Measurements from ENCODE around the gene ANKRD39.
A peak's percentile ranks its signal among the peaks of the same experiment; 100 is the strongest.

The ANKRD39 gene

DNA sequence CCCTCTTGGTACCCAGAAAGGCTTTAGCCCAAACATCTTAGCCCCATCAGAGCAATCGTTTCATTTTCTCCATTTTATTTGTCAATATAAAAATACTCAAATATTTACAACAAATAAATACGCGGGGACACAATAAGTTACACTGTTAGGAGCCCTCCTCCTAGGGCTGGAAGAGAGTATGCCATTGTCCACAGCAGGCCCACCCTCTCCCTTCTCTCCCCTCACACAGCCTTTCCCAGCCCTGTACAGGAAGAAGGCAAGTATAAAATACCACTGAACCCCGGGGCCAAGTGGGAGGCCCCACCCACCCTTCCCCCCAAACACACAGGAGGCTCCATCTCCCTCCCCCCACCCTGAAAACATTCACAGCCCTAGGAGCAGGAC is 1.9 kb upstream of the ANKRD39 start:
- TF ChIP-seq, protein P1, sequence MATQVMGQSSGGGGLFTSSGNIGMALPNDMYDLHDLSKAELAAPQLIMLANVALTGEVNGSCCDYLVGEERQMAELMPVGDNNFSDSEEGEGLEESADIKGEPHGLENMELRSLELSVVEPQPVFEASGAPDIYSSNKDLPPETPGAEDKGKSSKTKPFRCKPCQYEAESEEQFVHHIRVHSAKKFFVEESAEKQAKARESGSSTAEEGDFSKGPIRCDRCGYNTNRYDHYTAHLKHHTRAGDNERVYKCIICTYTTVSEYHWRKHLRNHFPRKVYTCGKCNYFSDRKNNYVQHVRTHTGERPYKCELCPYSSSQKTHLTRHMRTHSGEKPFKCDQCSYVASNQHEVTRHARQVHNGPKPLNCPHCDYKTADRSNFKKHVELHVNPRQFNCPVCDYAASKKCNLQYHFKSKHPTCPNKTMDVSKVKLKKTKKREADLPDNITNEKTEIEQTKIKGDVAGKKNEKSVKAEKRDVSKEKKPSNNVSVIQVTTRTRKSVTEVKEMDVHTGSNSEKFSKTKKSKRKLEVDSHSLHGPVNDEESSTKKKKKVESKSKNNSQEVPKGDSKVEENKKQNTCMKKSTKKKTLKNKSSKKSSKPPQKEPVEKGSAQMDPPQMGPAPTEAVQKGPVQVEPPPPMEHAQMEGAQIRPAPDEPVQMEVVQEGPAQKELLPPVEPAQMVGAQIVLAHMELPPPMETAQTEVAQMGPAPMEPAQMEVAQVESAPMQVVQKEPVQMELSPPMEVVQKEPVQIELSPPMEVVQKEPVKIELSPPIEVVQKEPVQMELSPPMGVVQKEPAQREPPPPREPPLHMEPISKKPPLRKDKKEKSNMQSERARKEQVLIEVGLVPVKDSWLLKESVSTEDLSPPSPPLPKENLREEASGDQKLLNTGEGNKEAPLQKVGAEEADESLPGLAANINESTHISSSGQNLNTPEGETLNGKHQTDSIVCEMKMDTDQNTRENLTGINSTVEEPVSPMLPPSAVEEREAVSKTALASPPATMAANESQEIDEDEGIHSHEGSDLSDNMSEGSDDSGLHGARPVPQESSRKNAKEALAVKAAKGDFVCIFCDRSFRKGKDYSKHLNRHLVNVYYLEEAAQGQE (IDR thresholded peaks at IDR 0.05; ENCODE audit: insufficient read depth in 1 of 2, low read depth in 2 of 2, low read length in 2 of 2): no peak
- TF ChIP-seq FOXP2 (optimal IDR thresholded peaks at IDR 0.05; ENCODE audit: borderline replicate concordance, extremely low read depth, extremely low read length, insufficient read depth) (no peak), SIN3A (IDR thresholded peaks at IDR 0.05; ENCODE audit: borderline replicate concordance, insufficient read depth, low read length) (no peak), POLR2AphosphoS5 (IDR thresholded peaks at IDR 0.05; ENCODE audit: low read depth, low read length) (no peak), TAF1 (IDR thresholded peaks at IDR 0.05; ENCODE audit: borderline replicate concordance, insufficient read depth, low read length) (no peak)

DNA sequence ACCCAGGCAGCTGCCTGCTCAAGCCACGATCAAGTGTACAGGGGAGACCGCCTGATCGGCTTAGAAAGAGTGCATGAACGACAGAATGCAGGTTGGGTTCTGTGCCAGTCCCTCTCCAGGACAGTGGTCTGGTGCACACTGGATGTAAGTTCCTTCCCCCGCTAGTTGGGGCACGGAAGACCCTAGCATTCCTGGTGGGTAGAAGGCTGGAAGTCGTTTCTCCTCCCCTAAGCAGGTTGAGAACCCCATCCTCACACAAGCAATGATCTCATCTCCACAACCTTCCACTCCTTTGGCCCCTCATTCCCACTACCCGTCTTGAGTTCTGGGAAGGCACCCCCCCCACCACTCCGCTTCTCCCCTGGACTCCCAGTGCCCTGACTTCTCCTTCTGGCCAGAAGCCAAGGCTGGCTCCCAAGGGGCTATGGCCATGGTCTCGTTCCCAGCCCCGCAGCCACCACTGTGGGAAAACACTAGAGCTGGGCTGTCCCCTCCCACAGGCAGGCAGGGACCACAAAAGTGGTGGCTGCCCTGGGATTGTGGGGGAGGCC is 1.4 kb upstream of the ANKRD39 start:
- TF ChIP-seq POLR2AphosphoS5 (IDR thresholded peaks at IDR 0.05; ENCODE audit: low read depth, low read length): no peak
- TF ChIP-seq, protein P1 (IDR thresholded peaks at IDR 0.05; ENCODE audit: insufficient read depth in 1 of 2, low read depth in 2 of 2, low read length in 2 of 2): no peak
- no peak for TF ChIP-seq FOXP2 (optimal IDR thresholded peaks at IDR 0.05; ENCODE audit: borderline replicate concordance, extremely low read depth, extremely low read length, insufficient read depth)
- no peak for TF ChIP-seq TAF1 (IDR thresholded peaks at IDR 0.05; ENCODE audit: borderline replicate concordance, insufficient read depth, low read length)
- TF ChIP-seq SIN3A (IDR thresholded peaks at IDR 0.05; ENCODE audit: borderline replicate concordance, insufficient read depth, low read length): no peak

GRCh38 chr2:96856776-96857666 is 795 bp downstream of the ANKRD39 start:
- TF ChIP-seq POLR2AphosphoS5 (IDR thresholded peaks at IDR 0.05; ENCODE audit: low read depth, low read length): 0 out of 2 replicates have a peak, but pooled peaks have one; percentile 26
- no peak for TF ChIP-seq SIN3A (IDR thresholded peaks at IDR 0.05; ENCODE audit: borderline replicate concordance, insufficient read depth, low read length)
- no peak for TF ChIP-seq FOXP2 (optimal IDR thresholded peaks at IDR 0.05; ENCODE audit: borderline replicate concordance, extremely low read depth, extremely low read length, insufficient read depth)
- TF ChIP-seq, protein P1 (IDR thresholded peaks at IDR 0.05; ENCODE audit: insufficient read depth in 1 of 2, low read depth in 2 of 2, low read length in 2 of 2): no peak

DNA sequence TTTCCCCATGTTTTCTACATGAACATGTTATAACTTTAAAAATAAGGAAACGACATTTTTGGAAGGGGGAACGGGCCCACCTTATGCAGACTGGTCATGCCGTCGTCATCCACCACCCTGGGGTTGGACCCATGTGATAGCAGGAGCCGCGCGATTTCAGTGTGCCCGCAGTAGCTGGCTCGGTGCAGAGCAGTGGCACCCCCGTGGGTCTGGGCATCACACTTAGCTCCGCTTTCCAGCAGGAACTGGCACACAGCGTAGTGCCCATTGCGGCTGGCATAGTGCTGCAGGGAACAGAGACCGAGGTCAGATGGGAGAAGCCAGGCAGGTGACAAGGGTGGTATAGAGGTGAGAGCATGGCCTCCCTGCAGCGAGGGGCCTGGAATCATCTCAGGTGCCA is 4.5 kb downstream of the ANKRD39 start:
- TF ChIP-seq SIN3A (IDR thresholded peaks at IDR 0.05; ENCODE audit: borderline replicate concordance, insufficient read depth, low read length) (no peak), TAF1 (IDR thresholded peaks at IDR 0.05; ENCODE audit: borderline replicate concordance, insufficient read depth, low read length) (no peak), FOXP2 (optimal IDR thresholded peaks at IDR 0.05; ENCODE audit: borderline replicate concordance, extremely low read depth, extremely low read length, insufficient read depth) (no peak)
- TF ChIP-seq, protein P1 (IDR thresholded peaks at IDR 0.05; ENCODE audit: insufficient read depth in 1 of 2, low read depth in 2 of 2, low read length in 2 of 2): no peak

Measured in PFSK-1 (cell line).